GM18498 (cell line): ENCODE data around the gene PTPRG.
"Not testable (repeated sequence)": the region's sequence is repeated elsewhere in the genome, so short reads cannot be mapped to it uniquely, and the experiment has no call there.

ENCODE experiments used
- ATAC-seq: cut with Tn5 transposase; IDR thresholded peaks from one replicate; pipeline ENCODE4 v1.9.1; 2021; ENCODE audit warnings: mild to moderate bottlenecking, moderate library complexity; ENCODE audit not compliant: unreplicated experiment

PTPRG gene

DNA sequence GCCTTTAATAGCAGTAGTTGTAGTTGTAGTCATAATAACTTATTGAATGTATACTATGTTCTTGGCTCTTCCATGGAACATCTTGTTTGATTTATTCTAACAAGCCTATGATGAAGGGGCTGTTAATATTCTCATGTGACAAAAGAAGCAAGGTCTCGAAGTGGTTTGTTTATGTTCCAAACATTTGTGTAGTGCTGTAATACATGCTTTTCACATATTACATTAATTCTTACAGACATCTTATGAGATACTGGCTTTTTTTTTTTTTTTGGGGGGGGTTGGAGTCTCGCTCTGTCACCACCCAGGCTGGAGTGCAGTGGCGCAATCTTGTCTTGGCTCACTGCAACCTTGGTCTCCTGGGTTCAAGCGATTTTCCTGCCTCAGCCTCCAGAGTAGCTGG lies 252.3 kb downstream of the PTPRG start:
- no peak for ATAC-seq

DNA sequence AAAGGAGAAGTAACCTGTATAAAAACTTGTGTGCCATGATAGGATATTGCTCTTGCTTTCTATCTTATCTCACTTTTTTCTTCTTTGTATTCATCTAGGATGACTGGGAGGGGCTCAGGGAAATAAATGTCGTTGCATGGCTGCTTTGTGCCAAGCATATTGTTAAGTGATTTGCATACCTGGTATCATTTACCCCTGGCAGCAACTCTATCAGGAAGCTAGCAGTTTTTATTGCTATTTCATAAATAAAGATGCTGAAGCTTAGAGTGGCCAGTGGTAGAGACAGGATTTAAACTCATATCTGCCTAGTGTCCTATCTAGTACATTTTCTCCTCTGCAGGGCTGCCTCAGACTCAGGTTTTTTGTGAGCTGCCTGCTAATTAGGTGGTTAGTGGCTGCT lies 253.3 kb downstream of the PTPRG start:
- ATAC-seq, result no peak

DNA sequence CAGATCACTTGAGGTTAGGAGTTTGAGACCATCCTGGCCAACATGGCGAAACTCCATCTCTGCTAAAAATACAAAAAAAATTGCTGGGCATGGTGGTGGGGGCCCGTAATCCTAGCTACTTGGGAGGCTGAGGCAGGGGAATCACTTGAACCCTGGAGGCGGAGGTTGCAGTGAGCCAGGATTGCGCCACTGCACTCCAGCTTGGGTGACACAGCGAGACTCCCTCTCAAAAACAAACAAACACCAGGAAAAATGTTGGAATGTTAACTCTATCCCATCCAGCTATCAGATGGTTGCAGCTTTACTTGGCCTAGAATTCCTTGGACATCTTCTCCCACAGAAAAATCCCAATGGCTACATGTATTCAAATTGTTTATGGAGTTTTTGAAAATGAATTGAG lies 254.9 kb downstream of the PTPRG start:
- not testable (repeated sequence) for ATAC-seq

DNA sequence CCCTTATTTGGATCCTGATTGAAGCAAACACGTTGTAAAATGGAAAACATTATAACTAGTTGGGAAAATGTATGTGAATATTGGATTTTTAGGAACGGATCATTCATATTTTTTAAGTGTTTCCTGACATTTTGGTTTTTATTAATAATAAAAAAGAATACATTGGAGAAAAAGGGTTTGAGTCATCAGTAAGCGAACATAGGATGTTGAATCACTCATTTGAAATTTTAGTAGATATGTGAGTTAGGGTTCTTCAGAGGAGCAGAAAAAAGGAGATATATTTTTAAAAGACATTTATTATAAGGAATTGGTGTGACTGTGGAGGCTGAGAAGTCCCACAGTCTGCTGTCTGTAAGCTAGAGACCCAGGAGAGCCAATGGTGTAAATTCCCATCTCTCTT lies 258.5 kb downstream of the PTPRG start:
- ATAC-seq, result no peak

DNA sequence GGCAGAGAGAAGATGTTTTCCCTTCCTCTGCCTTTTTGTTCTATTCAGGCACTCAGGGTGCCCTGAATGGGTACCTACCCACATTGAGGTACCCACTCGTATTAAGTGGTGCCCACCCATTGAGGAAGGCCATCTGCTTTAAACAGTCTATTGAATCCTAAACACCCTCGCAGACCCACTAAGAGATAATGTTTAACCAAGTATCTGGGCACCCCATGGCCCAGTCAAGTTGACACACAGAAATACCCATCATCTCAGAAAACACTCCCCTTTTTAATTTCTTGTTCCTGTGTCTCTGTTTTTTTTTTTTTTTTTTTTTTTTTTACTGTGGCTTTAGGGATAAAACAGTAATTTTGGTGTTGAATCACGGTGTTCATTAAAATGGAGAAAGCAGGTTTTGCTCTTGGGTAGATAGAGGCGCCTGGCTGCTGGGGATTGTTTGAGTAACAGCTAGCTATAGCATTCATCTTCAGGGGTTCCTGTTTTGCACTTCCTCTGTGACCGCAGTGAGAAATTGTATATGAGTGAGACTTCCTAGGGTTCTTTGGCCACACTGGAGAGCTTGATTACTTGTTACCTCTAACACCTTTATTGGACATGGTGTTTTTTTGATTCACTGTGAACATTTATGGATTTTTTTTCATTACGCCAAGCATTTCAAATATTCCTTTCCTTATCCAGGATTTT lies 259.1 kb downstream of the PTPRG start:
- no peak for ATAC-seq

DNA sequence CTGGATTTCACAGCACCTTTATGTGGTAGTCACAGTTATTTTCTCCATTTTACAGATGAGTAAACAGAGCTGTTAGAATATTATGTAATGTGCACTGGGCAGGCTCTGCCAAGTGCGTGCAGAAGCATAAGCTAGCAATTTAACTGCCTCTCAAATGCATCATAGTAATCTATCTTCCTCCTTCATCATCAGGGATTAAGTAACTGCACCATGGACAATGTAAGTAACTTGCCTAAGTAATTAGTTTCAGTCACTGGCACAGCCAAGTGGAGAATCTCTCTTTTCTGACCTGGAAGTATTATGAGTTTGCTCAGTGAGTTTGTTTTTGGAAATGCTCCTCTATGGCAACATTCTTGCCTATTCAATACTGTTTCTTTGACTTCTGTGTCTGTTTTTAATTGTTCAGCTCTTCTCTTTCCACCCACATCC lies 260.5 kb downstream of the PTPRG start:
- no peak for ATAC-seq

DNA sequence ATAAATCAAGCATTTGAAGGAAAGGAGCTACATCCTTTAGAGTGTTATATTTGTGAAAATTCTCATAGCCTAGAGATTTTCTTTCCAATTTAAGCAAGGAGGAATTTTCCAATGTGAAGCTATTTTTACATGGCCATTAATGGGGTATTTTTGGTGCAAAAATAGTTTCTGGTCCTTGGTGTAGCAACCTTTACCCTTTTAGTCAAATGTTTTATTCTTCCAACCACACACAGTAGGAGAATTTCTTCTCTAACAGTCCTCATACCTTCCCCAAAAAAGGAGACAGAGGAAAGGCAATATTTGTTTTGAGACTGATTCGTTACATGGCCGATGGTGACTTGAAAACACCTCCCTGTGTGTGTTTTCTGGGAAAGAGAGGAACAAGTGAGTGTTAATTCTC lies 261.2 kb downstream of the PTPRG start:
- no peak for ATAC-seq

DNA sequence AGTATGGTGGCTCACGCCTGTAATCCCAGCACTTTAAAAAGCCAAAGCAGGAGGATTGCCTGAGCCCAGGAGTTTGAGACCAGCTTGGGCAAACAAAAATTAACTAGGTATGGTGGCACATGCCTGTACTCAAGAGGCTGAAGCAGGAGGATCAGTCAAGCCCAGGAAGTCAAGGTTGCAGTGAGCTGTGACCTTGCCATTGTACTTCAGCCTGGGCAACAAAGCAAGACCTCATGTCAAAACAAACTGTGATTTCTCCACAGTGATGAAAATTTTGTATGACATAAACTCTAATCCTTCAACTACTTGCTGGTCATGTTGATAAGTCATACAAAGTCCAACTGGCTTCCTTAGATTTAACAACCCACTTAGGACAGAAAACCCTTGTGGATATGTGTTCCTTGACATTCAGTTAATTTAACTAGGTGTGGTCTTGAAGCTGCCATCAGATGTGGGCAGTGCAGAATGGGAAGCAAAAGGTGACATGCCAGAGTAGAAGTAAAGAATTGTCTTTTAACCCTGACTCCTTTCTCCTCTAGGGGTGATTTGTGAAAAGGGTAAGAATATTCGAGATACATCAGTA lies 263.3 kb downstream of the PTPRG start:
- ATAC-seq, result no peak

DNA sequence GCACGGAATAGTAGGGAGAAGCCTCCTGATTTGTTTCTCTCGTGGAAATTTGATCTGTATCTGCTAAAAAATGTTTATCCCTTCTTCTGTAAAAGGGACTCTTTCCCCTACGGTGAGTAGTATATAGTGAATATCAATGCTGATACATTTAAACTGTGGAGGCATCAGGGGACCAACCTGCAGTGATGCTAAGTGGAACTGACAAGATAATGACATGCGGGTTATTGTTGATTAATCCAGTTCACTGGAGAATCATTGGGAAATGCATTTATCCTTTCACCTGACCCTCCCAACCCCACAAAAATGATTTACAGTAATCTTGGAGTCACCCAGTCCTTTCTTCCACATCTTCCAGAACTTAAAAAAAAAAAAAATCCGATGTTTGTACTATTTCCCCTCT lies 264.8 kb downstream of the PTPRG start:
- no peak for ATAC-seq

DNA sequence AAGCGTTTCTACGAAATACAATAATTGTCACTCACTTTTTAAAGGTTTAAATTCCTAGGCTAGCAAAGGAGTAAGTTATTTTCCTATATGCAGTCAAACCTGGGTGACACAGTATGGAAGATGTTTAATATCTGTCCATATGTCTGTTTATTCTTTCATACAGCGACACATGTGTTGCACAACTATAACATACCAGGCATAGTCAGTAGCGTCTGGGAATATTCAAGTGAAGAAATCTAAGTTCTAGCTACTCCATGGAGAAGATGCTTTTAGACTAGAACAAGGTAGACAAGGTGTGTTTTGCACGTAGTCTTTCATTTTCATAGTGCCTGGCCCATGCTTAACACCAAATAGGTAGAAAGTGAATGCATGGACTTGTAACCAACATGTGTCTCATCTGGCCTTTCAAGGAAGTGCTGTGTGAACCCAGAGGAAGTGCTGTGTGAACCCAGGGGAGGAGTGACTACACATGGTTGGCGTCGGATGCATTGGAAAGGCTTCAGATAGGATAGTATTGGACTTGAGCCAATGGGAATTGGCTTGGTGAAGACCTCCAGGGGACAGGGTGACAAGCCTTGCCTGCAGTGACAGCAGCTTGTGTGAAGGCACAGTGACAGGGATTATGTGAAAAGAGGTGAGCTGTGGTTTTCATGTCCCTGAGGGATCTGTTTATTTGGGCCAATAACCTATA lies 267.0 kb downstream of the PTPRG start:
- ATAC-seq, result no peak

DNA sequence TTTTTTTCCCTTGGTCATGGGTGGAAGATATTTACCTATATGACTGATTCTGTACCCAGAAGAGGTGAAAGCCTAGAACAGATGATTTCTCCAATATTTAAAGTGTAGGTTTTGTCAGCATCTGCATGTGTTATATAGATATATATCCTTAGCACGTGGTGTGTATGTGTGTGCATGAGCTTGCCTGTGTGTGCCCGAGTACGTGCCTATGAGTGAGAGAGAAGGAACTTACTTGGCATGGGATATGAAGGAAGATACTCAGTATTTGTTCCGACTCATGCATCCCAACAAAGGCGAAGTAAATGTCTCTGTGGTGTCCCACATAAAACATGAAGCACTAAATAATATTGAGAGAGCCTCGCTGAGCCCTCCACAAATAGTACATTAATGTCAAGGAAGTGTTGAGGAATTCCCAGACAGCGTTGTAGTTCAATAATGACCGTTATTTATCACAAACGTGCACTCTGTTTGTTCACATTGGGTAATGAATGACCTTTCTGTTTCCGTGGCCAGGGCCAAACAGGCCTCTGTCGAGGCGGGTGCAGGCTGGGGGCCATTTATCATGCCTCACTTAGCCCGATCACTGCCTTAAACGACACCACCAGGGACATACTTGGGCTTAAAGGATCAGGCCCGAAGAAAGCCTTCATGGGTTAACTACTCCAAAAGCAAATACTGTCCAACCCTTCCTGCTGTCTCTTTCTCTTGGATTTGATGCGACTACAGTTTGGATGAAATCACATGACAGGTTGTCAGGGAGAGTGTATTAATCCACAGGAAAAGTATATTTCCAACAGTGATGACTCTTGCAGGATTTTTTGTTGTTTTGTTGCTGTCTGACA lies 267.7 kb downstream of the PTPRG start:
- ATAC-seq, result no peak

DNA sequence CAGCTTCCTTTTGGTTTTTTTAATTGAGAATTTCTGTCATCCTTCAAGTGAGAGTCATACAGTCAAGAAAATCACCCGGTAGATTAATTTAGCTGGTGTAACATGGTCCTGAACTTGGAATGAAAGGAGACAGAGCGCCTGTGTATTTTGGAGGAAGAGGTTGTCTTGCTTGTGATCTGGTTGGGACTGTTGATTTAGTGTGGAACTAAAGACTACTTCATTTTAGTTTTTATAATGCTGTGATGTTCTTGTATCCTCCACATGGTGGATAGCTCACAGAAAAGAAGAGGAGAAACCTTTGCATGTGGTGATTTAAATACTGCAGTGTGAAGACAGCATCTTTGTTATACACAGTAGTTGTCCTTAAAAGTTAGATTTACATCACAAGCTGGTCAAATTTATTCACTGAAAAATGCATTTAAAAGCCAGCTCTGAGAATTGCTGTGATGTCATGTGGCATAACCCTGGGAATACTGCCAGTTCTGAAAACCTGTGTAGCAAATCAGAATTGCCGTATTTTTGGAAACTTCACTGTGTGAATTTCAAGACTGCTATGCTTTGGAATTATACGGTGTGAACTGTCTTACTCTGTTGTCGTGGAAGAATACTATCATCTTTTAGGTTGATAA lies 268.5 kb downstream of the PTPRG start:
- ATAC-seq, result no peak

DNA sequence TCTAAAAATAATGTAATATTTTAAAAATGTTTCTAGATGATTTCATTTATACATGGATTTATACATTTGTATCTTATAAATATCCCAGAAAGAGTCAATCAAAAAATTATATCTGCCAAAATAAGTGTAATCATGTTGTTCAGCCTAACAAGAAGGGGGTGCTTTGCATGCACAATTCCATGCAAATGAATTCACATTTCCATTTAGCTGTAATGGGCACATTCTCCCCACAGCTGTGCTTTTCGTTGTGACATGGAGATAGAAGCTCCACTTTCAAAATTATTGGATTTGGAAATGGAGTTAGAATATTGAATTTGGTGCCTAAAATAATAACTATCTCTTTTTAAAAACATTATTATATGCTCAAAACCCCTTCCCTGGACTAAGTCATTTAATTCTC lies 270.6 kb downstream of the PTPRG start:
- ATAC-seq, result no peak

DNA sequence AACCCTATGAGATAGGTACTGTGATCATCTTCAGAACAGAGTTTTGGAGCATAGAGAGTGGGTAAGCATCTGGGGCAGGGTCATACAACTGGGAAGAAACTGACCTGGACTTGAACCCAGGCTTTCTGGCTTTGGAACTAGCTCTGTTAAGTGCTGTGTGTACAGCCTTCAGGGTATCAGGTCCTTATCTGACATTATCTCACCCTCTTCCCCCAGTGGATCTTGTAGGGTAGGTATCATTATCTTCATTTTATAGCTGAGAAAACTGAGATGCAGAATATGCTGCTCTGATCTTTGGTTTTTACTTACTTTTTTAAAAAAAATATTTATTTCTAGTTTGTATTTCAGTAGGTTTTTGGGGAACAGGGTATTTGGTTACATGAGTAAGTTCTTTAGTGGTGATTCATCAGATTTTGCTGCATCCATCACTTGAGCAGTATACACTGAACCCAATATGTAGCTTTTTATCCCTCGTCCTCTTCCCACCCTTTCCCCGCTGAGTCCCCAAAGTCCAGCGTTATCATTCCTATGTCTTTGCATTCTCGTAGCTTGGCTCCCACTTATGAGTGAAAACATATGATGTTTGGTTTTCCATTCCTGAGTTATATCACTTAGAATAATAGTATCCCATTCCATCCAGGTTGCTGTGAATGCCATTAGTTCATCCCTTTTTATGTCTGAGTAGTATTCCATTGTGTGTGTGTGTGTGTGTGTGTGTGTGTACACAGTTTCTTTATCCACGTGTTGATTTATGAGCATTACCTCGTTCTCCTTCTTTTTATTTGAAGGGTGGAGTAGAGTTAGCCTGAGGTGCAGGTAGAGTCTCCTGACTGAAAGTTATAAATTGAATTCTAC lies 271.2 kb downstream of the PTPRG start:
- ATAC-seq, result no peak

DNA sequence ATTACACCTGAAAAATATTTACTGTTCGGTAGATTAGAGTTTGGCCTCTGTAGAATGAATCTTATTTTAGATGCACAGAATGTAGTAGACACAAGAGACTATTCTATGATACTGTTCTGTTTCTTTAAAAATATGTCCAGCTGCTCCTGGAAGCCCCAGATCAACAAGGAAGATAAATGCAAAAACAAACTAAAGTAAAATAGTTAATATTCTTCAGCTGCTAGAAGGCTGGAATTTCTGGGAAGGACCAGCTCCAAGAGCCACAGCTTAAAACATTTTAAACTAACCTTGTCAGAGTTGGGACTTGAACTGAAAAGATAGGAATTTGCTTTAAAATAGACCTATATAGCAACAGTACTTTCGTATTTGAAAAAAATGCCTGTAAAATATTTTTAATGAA lies 277.9 kb downstream of the PTPRG start:
- ATAC-seq, result no peak

DNA sequence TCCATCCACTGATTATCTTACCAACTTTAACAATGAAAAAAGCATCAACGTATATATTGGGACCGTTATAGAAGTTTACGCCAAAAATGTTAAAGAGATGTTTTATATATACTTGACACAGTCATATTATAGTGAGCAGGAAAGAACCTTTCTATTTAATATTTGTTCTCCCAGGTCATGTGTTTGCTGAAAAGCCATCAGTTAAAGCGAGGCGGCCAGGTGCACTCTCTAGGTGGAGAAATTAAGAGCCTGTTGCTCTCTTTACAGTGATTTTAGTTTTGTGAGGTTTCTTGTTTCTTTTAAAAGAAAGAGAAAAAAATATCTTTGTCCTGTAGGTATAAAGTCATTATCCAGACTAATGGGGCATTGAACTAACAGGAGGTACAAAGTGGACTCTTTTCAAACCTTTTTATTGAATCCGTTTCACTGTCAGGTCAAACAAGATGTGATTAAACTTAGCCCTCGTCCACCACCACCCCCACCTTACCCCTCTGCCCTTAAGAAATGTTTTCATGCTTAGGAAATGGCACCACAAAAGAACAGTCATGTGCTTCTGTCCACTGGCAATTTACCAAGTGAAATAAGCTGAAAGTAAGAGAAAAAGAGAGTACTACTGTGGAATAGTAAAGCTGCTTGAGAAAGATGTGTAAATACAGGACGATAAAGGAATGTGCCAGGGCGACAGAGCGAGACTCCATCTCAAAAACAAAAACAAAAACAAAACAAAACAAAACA lies 279.9 kb downstream of the PTPRG start:
- ATAC-seq, result no peak

DNA sequence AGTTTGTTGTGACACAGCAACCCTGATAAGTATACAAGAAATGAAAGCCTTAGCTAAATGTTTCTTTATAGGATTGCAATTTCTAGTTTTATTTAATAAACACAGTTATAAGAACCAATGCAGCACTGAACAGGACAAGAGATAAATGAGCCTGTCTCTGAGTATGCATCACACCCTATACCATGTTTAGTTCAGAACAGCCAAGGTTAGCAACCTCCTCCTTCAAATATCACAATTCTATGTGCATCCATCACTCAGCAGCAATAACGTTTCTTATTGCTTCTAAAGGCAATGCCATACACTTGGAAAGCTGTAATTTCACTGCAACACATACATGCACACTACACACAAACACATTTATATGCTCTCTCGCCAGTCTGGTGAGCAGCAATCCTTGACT lies 280.6 kb downstream of the PTPRG start:
- ATAC-seq, result no peak

DNA sequence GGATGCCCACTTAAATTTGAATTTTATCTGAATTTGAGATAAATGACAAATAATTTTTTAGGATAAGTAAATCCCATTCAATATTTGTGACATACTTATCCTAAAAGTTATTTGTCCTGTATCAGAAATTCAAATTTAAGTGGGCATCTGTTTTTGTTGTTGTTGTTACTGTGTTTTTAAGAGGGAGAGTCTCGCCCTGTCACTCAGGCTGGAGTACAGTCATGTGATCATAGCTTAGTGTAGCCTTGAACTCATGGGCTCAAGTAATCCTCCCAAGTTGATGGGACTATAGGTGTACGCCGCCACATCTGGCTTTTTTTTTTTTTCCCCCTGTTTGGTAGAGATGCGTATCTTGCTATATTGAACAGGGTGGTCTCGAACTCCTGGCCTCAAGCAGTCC lies 283.0 kb downstream of the PTPRG start:
- ATAC-seq, result no peak

DNA sequence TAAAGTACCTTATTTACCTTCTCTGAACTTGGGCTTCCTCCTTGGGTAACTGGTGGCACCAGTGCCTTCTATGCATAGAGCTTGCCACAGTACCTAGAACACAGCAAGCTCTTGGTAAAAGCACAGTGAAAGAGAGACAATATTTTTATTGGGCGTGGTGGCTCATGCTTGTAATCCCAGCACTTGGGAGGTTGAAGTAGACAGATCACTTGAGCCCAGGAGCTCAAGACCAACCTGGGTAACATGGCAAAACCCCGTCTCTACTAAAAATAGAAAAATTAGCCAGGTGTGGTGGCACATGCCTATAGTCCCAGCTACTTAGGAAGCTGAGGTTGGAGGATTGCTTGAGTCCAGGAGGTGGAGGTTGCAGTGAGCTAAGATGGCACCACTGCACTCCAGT lies 285.1 kb downstream of the PTPRG start:
- ATAC-seq, result no peak
